HG03460 (cell line): ENCODE data around the gene PHLDB1.
"Not testable (repeated sequence)": the region's sequence is repeated elsewhere in the genome, so short reads cannot be mapped to it uniquely, and the experiment has no call there.

Source experiments
- ATAC-seq: cut with Tn5 transposase; IDR thresholded peaks from one replicate; pipeline ENCODE4 v1.9.1; 2021; ENCODE audit not compliant: unreplicated experiment

Gene PHLDB1

DNA sequence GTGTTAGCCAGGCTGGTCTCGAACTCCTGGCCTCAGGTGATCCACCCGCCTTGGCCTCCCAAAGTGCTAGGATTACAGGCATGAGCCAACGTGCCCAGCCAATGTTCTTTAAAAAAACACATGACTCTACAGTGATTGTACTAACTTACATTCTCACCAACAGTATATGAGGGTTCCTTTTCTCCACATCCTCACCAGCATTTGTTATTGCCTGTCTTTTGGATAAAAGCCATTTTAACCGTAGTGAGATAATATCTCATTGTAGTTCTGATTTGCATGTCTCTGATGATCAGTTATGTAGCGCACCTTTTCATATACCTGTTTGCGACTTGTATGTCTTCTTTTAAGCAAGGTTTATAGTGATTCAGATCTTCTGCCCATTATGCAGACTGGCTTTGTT lies 75.5 kb downstream of the PHLDB1 start:
- ATAC-seq, result not testable (repeated sequence)

DNA sequence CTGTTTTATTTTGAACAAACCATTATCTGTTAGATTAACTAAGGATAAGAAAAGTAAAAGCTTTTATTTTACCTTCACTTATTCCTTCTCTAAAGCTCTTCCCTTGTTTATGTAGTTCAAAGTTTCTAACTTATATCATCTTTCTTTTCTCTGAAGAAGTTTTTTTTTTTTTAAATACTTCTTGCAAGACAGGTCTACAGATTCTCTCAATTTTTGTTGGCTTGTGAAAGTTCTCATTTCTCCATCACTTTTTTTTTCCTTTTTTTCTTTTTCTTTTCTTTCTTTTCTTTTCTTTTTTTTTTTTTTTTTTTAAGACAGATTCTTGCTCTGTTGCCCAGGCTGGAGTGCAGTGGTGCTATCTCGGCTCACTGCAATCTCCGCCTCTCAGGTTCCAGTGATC lies 76.8 kb downstream of the PHLDB1 start:
- ATAC-seq, result no peak

DNA sequence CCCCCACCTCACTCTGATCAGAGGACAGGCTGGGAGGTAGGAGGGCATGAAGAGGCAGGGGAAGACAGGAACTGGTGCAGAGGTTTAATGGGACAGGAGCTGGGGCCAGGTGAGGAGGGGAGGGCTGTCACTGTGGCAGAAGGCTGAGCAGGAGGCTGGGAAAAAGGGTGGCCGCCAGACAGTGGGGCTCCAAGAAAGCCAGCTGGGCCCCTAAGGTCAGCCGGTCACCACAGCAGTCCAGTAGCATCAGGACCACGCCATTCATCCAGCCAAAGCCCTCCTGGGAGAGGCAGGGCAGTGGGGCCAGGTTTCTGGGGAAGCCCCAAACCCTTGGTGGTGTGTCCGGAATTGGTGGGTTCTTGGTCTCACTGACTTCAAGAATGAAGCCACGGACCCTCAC lies 80.5 kb downstream of the PHLDB1 start:
- no peak for ATAC-seq

DNA sequence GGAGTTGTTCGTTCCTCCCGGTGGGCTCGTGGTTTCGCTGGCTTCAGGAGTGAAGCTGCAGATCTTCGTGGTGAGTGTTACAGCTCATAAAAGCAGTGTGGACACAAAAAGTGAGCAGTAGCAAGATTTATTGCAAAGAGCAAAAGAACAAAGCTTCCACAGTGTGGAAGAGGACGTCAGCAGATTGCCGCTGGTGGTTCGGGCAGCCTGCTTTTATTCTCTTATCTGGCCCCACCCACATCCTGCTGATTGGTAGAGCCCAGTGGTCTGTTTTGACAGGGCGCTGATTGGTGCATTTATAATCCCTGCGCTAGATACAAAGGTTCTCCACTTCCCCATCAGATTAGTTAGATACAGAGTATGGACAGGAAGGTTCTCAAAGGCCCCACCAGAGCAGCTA lies 80.9 kb downstream of the PHLDB1 start:
- ATAC-seq, result not testable (repeated sequence)

DNA sequence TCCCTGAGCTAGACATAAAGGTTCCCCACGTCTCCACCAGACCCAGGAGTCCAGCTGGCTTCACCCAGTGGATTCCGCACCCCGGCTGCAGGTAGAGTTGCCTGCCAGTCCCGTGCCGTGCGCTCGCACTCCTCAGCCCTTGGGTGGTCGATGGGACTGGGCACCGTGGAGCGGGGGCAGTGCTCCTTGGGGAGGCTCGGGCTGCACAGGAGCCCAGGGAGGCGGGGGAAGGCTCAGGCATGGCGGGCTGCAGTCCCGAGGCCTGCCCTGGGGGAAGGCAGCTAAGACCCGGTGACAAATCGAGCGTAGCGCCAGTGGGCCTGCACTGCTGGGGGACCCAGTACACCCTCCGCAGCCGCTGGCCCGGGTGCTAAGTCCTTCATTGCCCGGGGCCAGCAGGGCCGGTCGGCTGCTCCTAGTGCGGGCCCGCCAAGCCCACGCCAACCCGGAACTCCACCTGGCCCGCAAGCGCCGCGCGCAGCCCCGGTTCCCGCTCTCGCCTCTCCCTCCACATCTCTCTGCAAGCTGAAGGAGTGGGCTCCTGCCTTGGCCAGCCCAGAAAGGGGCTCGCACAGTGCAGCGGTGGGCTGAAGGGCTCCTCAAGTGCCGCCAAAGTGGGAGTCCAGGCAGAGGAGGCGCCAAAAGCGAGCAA lies 81.6 kb downstream of the PHLDB1 start:
- ATAC-seq, result no peak

DNA sequence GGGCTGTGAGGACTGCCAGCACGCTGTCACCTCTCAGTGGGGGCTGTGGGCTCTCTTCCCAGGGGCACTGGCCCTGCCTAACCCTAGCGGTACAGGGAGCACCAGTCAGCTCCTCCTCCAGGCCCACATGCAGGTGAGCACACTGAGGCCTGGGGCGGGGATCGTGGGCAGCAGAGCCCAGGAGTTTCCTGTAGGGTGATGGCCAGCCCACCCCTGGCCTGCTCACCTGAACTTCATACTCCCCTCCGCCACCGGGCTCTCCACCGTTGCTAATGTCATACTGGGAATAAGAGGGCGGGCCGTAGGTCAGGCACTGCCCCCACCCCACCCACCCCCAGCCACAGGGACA lies 82.1 kb downstream of the PHLDB1 start:
- no peak for ATAC-seq

DNA sequence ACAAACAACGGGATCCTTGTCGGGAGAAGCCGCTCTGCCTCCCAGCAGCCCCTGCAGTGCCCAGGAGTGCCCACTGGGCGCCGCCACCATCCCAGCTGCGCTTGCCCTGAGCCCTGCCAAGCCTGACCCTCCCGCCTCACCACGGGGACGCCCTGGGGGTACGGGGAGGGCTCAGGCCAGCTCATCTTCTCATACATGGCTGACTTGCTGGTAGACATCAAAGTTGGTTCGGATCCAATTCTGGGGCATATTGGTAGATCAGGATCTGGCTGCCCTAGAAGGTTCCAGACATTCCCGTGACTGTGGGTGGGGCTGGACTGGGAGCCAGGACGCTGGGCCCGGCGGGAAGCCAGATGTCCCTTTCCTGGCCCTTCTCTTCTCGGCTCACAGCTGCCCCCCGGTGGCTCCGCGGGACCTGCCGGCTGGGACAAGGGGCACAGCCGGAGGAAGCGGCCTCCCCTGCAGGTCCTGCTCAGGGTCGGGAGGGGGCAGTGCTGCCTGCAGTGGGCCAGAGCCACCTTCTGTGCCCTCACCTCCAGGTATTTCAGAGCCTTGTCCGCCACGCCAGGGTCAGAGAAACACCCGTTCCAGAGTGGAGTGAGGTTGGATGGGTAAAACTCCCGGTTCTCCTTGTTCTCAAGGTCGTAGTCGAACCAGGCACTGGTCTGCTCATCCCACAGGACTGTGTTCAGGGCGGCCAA lies 82.6 kb downstream of the PHLDB1 start:
- peak; percentile 66 for ATAC-seq

DNA sequence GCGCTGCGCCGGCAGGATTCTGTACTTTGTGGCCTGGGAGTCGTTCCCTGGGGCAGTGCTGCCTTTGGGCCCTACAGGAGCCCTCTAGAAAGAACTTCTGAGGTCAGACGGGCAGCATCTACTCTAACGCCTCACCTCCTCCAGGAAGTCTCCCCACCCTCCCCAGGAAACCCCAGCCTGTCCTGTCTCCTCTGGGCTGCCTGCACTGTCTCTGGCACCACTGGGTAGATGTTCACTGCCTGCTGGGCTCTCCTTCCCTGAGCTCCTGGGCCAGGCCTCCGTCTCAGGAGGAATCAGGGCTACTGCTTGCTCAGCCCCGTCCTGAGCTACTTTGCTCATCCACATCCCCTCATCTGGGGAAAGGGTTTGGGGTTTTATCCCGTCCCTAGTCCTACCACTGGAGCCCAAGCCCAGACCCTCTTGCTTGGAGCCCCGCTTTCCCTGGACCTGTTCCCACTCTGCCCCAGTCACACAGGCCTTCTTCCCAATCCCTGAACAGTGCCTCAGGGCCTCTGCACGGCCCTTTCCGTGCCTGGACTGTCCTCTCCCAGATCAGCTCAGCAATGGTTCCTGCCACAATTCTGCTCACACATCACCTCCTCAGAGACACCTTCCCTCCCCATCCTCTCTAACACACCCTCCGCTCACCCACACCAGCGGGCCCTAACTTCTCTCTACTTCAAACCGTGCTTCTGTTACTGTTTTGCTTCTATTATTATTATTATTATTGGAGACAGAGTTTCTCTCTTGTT lies 83.3 kb downstream of the PHLDB1 start:
- ATAC-seq, result no peak

DNA sequence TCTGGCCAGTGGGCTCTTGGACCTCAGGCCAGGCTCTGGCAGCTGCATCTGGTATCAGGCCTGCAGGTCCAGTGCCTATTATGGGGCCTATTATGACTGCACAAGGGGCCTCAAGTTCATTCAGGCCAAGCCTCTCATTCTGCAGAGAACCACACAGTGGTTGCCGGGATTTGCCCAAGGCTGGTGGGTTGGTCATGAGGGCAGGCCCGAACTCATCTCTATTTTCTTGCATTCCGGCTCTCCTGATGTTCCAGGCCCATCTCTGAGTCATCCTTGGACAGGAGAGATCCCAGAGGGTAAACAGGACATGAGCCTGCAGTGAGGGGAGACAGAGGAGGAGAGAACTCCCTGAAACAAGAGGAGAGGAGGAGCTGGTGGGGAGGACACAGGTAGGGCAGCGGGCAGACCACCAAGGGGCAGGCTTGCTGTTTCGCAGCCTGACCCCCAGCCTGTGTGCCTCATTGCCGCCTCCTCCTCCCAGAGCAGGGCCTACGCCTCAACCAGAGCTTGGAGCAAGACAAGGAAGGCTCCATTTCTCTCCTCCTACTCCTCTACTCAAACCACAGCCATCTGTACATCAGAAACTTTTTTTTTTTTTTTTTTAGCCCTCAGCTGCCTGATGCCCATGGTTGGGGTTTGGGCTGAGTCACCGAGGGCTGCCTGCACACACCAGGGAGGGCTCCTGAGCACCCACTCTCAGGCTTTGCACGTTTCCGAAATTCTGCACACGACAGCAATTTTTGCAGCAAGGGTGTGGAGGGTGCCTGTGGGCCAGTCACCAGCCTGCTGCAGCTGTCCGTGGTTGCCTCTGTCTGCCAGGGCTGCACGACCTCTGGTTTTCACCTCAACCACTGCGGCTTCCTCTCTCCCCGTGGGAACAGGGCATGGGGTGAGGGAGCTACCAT lies 84.8 kb downstream of the PHLDB1 start:
- no peak for ATAC-seq

DNA sequence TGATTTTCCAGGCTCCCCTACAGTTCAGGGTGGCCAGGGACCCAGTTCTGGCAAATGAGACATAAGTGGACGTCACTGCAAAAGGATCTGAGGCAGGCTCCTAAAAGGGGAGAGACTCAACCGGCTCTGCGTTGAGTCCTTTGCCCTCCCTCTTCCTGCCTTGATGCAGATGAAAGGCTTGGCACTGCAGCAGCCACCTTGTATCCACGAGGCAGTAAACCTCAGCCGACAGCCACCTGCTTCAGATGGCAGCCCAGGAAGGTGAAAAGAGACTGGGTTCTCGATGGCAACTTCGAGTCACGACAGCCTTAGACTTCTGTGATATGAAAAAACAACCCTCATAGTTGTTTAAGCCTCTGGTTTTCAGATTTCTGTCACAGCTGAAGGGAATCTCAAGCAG lies 86.8 kb downstream of the PHLDB1 start:
- no peak for ATAC-seq

DNA sequence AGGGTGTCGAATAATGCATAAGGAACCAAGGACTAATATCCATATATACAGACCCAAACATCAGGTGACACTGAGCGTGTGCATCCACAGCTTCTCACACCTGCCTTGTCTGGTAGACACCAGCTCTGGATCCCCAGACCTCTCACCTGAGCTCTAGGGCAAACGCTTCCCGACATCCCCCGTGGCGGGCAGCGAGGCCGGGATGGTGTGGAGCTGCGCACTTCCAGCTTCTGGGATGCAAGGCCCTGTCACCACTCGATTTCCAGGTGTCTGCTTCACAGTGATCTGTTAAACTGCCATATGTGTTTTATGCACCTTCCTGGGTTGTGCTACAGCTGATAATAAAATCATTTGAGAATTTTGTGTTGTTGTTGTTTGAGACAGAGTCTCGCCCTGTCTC lies 87.4 kb downstream of the PHLDB1 start:
- no peak for ATAC-seq

DNA sequence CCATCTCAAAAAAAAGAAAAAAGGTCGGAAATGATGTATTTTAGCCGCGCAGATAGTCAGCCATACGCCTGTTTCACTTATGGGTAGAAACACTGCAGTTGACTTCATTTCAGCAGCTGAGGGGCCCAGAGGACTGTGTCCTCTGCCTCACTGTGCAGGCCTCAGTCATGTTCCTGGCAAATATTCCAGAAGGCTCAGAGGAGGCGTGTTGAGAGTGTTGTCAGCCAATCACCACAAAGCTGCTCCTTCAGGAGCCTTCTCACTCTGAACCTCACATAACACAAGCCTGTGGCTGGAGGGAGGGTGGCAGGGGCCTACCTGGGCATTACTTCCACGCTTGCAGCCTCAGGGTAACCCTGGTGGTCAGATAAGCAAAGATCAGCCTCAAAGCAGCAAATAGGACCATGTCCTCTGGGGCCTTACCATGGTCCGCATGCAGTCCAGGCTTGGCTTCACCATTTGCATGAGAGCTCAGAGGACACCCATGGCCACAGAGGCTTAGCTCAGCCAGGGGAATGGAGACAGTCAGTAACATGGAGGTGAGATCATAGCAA lies 89.3 kb downstream of the PHLDB1 start:
- ATAC-seq, result no peak

DNA sequence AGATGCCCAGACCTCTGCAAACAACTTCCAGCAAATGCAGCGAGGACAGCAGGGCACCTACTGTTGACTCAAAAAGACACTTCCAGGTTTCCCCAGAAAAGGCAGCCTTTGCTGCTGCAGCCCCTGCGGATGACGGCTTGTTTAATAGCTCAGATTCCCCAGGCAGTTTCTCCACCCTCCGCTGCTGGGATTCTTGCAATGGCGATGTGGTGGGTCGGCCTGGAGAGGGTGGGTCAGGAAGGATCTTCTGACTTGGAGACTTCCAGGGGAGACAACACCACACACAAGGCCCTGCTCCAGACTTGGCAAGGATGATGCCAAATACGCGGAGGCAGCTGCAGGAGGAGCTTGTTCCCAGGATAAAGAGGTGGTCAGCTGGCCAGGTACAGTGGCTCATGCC lies 89.9 kb downstream of the PHLDB1 start:
- no peak for ATAC-seq

DNA sequence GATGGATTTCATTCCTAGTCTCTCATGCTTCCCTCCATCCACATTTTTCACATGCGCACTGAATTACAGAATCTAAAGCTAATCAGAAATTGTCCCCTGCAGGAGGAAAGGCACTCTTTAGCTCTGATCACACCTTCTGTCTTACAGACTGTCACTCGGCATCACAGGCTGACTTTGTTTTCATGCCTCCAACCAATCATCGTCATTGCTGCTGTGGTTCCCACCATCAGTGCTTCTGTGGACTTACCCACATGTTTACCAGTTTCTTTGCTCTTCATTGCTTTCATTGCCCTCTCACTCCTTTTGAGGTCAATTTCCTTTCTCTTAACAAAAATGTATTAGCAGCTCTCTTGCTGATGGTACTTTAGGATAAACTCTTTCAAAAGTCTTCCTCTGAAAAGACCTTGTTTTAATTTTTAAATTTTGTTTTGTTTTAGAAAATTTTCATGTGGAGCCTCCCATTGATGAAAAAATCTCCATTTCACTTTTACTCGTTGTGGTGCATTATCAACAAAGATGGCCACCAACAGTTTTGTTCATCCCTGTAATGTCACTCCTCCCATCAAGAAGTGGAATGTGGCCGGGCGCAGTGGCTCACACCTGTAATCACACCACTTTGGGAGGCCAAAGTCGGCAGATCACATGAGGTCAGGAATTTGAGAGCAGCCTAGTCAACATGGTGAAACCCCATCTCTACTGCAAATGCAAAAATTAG lies 92.2 kb downstream of the PHLDB1 start:
- ATAC-seq, result no peak

DNA sequence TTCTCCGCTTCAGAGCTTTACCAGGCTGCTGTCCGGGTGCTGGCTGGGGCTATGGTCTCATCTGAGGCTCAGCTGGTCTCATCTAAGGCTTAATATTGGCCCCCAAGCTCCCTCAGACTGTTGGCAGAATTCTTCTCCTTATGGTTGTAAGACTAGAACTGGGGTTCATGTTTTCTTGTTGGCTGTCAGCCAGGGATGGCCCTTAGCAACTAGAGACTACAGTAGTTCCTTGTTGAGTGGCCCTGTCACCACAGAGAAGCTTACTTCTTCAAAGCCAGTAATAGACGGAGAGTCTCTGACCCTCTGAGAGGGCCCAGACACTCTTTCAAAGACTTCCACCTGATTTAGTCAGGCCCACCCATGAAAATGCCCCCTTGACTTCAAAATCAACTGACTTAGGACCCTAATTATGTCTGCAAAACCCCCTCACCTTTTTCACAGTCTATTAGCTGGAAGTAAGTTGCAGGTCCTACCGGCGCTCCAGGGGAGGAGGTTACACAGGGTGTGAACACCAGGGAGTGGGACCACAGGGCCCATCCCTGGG lies 96.2 kb downstream of the PHLDB1 start:
- ATAC-seq, result no peak

DNA sequence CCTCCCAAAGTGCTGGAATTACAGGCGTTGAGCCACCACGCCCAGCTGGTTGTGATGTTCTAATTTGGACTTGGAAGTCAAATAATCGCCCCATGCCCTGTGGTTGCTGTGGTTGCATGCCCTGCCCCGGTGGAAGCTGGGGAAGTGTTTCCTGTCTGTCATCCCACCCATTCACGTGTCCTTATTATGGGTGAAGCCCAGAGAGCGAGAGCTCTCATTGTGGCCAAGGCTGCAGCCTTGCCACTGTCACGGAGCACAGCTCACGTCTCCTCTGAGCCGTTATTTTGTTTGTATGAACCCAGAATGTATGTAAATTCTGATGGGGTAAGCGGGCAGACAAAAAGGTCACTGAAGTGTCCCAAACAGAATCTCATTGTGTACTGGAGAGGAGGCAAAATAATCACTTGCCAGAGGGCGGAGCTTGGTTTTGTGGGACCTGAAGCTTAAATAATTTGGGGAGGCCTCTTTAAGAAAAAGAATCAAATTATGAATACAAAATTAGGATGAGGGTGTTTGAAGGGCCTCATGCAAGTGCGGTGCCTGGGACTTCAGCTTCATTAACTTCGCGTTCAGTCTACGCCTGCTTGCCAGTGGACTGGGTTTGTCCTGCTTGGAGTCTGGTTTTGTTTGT lies 97.8 kb downstream of the PHLDB1 start:
- ATAC-seq, result no peak

DNA sequence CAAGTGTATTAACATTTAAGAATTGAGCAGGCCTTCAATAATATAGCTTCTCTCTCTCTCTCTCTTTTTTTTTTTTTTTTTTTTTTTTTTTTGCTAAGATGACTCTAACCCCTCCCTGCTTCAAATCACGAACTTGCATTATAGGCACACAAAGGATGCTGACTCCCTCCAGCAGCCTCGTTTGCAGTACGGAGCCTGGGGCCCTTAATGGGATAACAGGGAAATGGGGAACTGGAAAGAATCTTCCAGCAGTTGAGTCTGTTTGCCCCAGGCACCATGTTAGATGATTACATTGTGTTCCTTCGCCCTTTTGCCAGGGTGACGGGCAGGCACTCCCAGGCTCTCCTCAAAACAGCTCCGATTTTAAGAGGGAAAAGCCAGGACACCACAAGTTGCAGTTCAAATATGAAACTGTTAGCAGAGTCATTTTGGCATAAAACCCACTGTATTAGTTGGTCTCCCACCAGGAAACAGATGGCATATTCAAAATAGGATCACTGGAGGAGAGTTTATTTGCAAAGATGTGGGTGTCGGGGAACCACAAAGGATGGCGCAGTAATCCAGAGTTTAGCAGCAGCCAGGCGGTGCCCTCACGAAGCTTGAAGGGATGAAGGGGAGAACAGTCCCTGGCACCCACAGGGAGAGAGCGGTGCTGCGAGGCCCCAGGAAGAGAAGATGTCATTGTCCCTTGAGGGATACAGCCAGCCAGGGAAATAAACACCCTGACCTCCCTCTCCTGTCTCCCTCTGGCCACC lies 98.6 kb downstream of the PHLDB1 start:
- ATAC-seq, result no peak

DNA sequence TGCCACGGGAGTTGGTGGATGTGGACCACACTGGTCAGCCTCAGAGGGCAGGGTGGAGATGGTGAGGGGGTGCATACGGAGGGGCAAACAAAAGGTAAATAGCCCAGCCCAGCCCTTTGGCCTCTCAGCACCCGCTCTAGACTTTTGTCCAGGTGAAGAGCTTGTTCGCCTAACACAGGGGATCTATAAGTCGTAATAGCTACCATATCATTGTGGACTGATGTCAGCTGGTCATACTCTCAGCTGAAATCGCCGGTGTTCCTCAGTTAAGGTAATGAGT lies 99.1 kb downstream of the PHLDB1 start:
- no peak for ATAC-seq
